Neuronal stem cell (in vitro differentiated cells): ENCODE measurements around the gene MARCHF3.

Experiments used
- DNase-seq: peaks from one replicate; pipeline ENCODE4 v3.0.0-alpha.2; 2013; ENCODE audit warnings: low spot score
- H2AFZ ChIP-seq: one replicate; pipeline ENCODE4 v1.6.1; 2013; ENCODE audit warnings: mild to moderate bottlenecking, low read length, inconsistent platforms
- H2AK5ac ChIP-seq: 2 replicates; pipeline ENCODE4 v1.6.1; 2013; ENCODE audit warnings: low read depth, mild to moderate bottlenecking, inconsistent platforms, low read length, moderate library complexity, mixed read lengths
- H2BK120ac ChIP-seq: 2 replicates; pipeline ENCODE4 v1.6.1; 2013; ENCODE audit warnings: low read depth, mild to moderate bottlenecking, inconsistent platforms, low read length, moderate library complexity, mixed read lengths
- H2BK12ac ChIP-seq: one replicate; pipeline ENCODE4 v1.6.1; 2013; ENCODE audit warnings: low read length, inconsistent platforms
- H2BK15ac ChIP-seq: 2 replicates; pipeline ENCODE4 v1.6.1; 2013; ENCODE audit warnings: mild to moderate bottlenecking, low read length, inconsistent platforms, mixed read lengths
- H2BK5ac ChIP-seq: one replicate; pipeline ENCODE4 v1.6.1; 2013; ENCODE audit warnings: inconsistent platforms, mild to moderate bottlenecking, low read length, moderate library complexity
- H3K14ac ChIP-seq: one replicate; pipeline ENCODE4 v1.6.1; 2013; ENCODE audit warnings: low read length, inconsistent platforms
- H3K18ac ChIP-seq: 2 replicates; pipeline ENCODE4 v1.6.1; 2013; ENCODE audit warnings: low read length, inconsistent platforms
- H3K23ac ChIP-seq: 2 replicates; pipeline ENCODE4 v1.6.1; 2013; ENCODE audit warnings: low read depth, mild to moderate bottlenecking, mixed read lengths, low read length, inconsistent platforms; ENCODE audit not compliant: poor library complexity
- H3K27ac ChIP-seq: replicated peaks from 3 replicates; pipeline ENCODE4 v1.5.1; 2013; ENCODE audit warnings: low read length, inconsistent platforms
- H3K27me3 ChIP-seq, 3 experiments: 2 replicates each; pipeline ENCODE4 v1.6.1; 2013; ENCODE audit warnings: low read length in 3 of 3, mild to moderate bottlenecking in 2 of 3, inconsistent platforms in 1 of 3, low read depth in 1 of 3, mixed read lengths in 1 of 3, moderate library complexity in 1 of 3; ENCODE audit not compliant: control insufficient read depth in 3 of 3, insufficient read depth in 3 of 3
- H3K36me3 ChIP-seq, 2 donors: replicated peaks in 1 of 2; 2 replicates each; pipeline ENCODE4 v1.6.1; 2013; ENCODE audit warnings: low read length in 2 of 2; ENCODE audit not compliant: control insufficient read depth in 2 of 2, insufficient read depth in 2 of 2
- H3K4ac ChIP-seq: 2 replicates; pipeline ENCODE4 v1.6.1; 2013; ENCODE audit warnings: inconsistent platforms, mild to moderate bottlenecking, low read length, moderate library complexity
- H3K4me1 ChIP-seq, 2 donors: 1 replicate in 1 of 2; 2 replicates in 1 of 2; pipeline ENCODE4 v1.6.1; 2013; ENCODE audit warnings: low read length in 2 of 2, low read depth in 1 of 2; ENCODE audit not compliant: control insufficient read depth in 2 of 2, insufficient read depth in 1 of 2
- H3K4me2 ChIP-seq: one replicate; pipeline ENCODE4 v1.6.1; 2013; ENCODE audit warnings: mild to moderate bottlenecking, low read length, inconsistent platforms; ENCODE audit not compliant: insufficient read depth, poor library complexity, severe bottlenecking
- H3K4me3 ChIP-seq, 2 donors: 2 replicates each; pipeline ENCODE4 v1.5.1; 2013; ENCODE audit warnings: low read length in 2 of 2, mild to moderate bottlenecking in 2 of 2, inconsistent platforms in 1 of 2, moderate library complexity in 1 of 2
- H3K79me1 ChIP-seq: one replicate; pipeline ENCODE4 v1.6.1; 2013; ENCODE audit warnings: low read depth, mild to moderate bottlenecking, inconsistent platforms, low read length, moderate library complexity
- H3K9ac ChIP-seq: one replicate; pipeline ENCODE4 v1.6.1; 2013; ENCODE audit warnings: mild to moderate bottlenecking, low read depth, low read length, inconsistent platforms; ENCODE audit not compliant: poor library complexity
- H3K9me3 ChIP-seq, 2 donors: replicated peaks in 1 of 2; 2 replicates each; pipeline versions ENCODE3 to v1.6.1; 2013; ENCODE audit warnings: low read length in 2 of 2, mild to moderate bottlenecking in 2 of 2, inconsistent platforms in 1 of 2, low read depth in 1 of 2, mixed read lengths in 1 of 2, moderate library complexity in 1 of 2; ENCODE audit not compliant: control insufficient read depth in 2 of 2, insufficient read depth in 1 of 2
- H4K8ac ChIP-seq: one replicate; pipeline ENCODE4 v1.6.1; 2013; ENCODE audit warnings: low read depth, mild to moderate bottlenecking, inconsistent platforms, low read length, moderate library complexity
- H4K91ac ChIP-seq: one replicate; pipeline ENCODE4 v1.6.1; 2013; ENCODE audit warnings: low read length, low read depth, mild to moderate bottlenecking, inconsistent platforms; ENCODE audit not compliant: poor library complexity
- WGBS, 2 donors: extraction: QIAGEN DNeasy Blood & Tissue Kit; methylation state at CpG; one replicate each; pipeline ENCODE4 v1.1.7; 2013; ENCODE audit warnings: missing lambda C conversion rate in 2 of 2, mixed read lengths in 1 of 2; ENCODE audit not compliant: insufficient read length in 2 of 2, insufficient replicate concordance in 1 of 2; ENCODE audit errors: extremely low coverage in 2 of 2; 5-methylcytosine and 5-hydroxymethylcytosine counted together

MARCHF3 gene

DNA sequence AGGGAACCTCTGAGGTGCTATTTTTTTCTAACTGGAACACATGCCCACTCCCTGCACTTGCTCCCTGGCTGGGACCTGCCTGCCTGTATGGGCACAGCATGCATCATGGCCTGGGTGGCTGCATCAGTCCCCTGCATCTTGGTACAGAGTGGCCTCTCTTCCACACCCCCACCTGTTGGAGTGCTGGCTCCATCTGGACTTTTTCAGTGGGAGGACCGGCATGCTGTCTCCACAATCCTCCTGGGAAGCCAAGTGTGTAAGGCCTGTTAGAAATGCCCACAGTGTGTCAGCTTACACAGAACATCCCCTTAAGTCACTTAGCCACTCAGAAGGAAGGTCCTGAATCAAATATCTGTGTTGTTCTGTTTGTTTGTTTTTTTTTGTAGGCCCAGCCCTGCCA is 102.9 kb downstream of the MARCHF3 start:
- Histone ChIP-seq H3K4ac (no peak overlapping the region), H3K27ac (no peak overlapping the region)
- WGBS, 2 donors: no CpG with 5 or more reads among the region's 1 CpG

DNA sequence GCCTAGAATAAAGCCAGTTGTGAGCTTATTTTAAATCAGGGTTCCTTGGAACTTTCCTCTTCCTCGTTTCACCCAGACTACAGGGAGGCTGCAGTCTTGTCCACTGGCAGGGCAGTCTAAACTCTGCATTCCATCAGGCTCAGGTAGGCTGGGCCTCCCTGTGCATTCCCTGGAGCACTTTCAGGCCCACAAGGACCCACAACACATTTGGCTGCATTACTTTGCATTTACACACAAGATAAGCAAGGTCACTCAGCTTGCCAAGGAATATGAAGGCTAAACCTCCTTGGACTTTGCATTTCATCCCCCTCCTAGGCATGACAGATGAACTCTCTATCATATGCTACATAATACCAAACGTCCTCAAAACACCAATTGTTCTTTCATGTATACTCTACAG is 104.2 kb downstream of the MARCHF3 start:
- H3K4me3 ChIP-seq: no peak overlapping the region
- no peaks in the 10 kb centered on the region for H3K36me3 ChIP-seq
- H3K9ac ChIP-seq: no peak overlapping the region
- no peak overlapping the region for H4K91ac ChIP-seq
- no peak overlapping the region for H2BK15ac ChIP-seq
- no peak overlapping the region for H2BK120ac ChIP-seq
- no peaks in the 10 kb centered on the region for H3K27me3 ChIP-seq
- H3K79me1 ChIP-seq: no peaks in the 10 kb centered on the region
- no peak overlapping the region for H3K27ac ChIP-seq
- H3K18ac ChIP-seq: no peak overlapping the region
- WGBS, 2 donors: no CpG with 5 or more reads among the region's 2 CpGs
- H3K4me1 ChIP-seq: peaks cover 11 to 16% of the 10 kb centered on the region in 2 donors
- H3K4ac ChIP-seq: no peak overlapping the region
- H2BK12ac ChIP-seq: no peak overlapping the region
- H3K23ac ChIP-seq: no peak overlapping the region
- H2BK5ac ChIP-seq: no peak overlapping the region
- no peak overlapping the region for H3K14ac ChIP-seq
- no peak for DNase-seq
- H3K9me3 ChIP-seq: no peaks in the 10 kb centered on the region
- no peak overlapping the region for H4K8ac ChIP-seq
- H2AK5ac ChIP-seq: no peak overlapping the region
- H2AFZ ChIP-seq: no peak overlapping the region
- no peak overlapping the region for H3K4me2 ChIP-seq

More for the DNA sequence above, 102.9 kb downstream of the MARCHF3 start:
- Histone ChIP-seq H2BK5ac (no peak overlapping the region), H3K27me3 (no peaks in the 10 kb centered on the region), H2BK15ac (no peak overlapping the region), H3K4me3 (peak overlapping the region in 1 of 2 donors; percentile 30), H2AK5ac (no peak overlapping the region), H4K8ac (no peak overlapping the region), H3K4me2 (no peak overlapping the region), H3K18ac (no peak overlapping the region), H3K14ac (no peak overlapping the region), H2BK120ac (no peak overlapping the region), H4K91ac (no peak overlapping the region), H3K9ac (no peak overlapping the region), H3K79me1 (no peaks in the 10 kb centered on the region), H3K4me1 (peaks cover 1 to 7% of the 10 kb centered on the region in 2 donors), H3K9me3 (no peaks in the 10 kb centered on the region), H2AFZ (no peak overlapping the region), H3K36me3 (no peaks in the 10 kb centered on the region), H2BK12ac (no peak overlapping the region), H3K23ac (no peak overlapping the region)
- DNase-seq: no peak

DNA sequence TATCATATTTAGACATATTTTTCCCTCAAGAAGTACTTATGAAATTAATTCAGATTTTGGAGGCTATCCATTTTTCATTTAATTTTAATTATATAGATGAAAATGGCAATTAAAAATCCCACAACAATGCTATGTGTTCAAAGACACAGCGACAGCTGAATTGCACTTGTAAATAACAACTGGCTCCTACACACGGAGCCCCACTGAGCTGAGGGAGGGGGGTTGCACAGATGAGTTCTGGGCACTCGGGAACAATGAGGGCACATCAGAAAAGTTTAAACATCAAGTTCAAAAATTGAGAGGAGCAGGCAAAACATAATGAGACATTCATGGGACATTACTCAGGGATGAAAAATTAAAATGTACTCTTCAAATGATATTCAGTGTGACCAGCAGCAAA is 104.9 kb downstream of the MARCHF3 start:
- no CpG with 5 or more reads among the region's 3 CpGs for WGBS, 2 donors
- no peak overlapping the region for H3K9ac ChIP-seq

GRCh38 chr5:126924331-126925033 is 105.9 kb downstream of the MARCHF3 start:
- no peak for DNase-seq

More for the DNA sequence above, 104.9 kb downstream of the MARCHF3 start:
- no peak overlapping the region for H4K8ac ChIP-seq
- peaks cover 11 to 13% of the 10 kb centered on the region in 2 donors for H3K4me1 ChIP-seq
- H2BK15ac ChIP-seq: no peak overlapping the region
- H3K4me3 ChIP-seq: no peak overlapping the region
- H3K79me1 ChIP-seq: no peaks in the 10 kb centered on the region
- H3K9me3 ChIP-seq: no peaks in the 10 kb centered on the region
- no peak overlapping the region for H3K14ac ChIP-seq
- no peak overlapping the region for H2BK12ac ChIP-seq
- H2BK120ac ChIP-seq: no peak overlapping the region
- H3K4ac ChIP-seq: no peak overlapping the region
- no peak overlapping the region for H3K27ac ChIP-seq
- H4K91ac ChIP-seq: no peak overlapping the region
- no peaks in the 10 kb centered on the region for H3K36me3 ChIP-seq
- no peak overlapping the region for H3K23ac ChIP-seq
- H3K18ac ChIP-seq: no peak overlapping the region
- H2BK5ac ChIP-seq: no peak overlapping the region
- no peak for DNase-seq
- no peaks in the 10 kb centered on the region for H3K27me3 ChIP-seq
- no peak overlapping the region for H3K4me2 ChIP-seq
- H2AK5ac ChIP-seq: no peak overlapping the region
- H2AFZ ChIP-seq: no peak overlapping the region

More at GRCh38 chr5:126924331-126925033, 105.9 kb downstream of the MARCHF3 start:
- no peak overlapping the region for H3K4me3 ChIP-seq
- H2AFZ ChIP-seq: no peak overlapping the region
- no peak overlapping the region for H2BK15ac ChIP-seq
- no peak overlapping the region for H4K8ac ChIP-seq
- H3K18ac ChIP-seq: no peak overlapping the region
- no peak overlapping the region for H3K4me2 ChIP-seq
- no peak overlapping the region for H3K4ac ChIP-seq
- H4K91ac ChIP-seq: no peak overlapping the region
- H2BK120ac ChIP-seq: no peak overlapping the region
- H3K9ac ChIP-seq: no peak overlapping the region
- H3K9me3 ChIP-seq: no peaks in the 10 kb centered on the region
- H3K79me1 ChIP-seq: no peaks in the 10 kb centered on the region
- no peak overlapping the region for H2BK5ac ChIP-seq
- H3K4me1 ChIP-seq: peaks cover 13 to 16% of the 10 kb centered on the region in 2 donors
- H3K14ac ChIP-seq: no peak overlapping the region
- no peak overlapping the region for H3K27ac ChIP-seq
- H2BK12ac ChIP-seq: no peak overlapping the region
- whole genome bisulfite sequencing, 2 donors: no CpG with 5 or more reads among the region's 9 CpGs
- no peak overlapping the region for H2AK5ac ChIP-seq
- H3K23ac ChIP-seq: no peak overlapping the region
- no peaks in the 10 kb centered on the region for H3K36me3 ChIP-seq
- H3K27me3 ChIP-seq: no peaks in the 10 kb centered on the region
